Measurements from ENCODE around the gene SLC7A1.

SLC7A1 gene

DNA sequence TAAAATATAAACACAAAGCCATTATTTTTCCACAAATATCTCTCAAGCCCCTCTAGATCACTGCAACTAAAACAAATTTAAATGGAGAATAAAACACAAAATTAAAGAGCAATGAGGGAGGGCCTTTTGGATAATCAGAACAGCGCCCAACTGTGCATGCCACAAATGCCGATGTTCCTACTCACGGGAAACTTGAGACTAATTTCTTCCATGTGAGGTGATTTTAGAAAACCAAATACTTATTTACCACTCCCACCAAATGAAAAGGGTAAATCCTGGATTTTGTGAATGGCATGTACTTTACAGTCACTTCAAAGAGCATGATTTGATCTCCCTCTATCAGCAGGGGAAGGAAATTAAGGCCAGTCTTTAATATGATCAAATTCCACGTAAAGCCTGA lies 74.8 kb downstream of the SLC7A1 start:
- TF ChIP-seq NFRKB (IDR thresholded peaks at IDR 0.05) (no peak), FOXM1 (IDR thresholded peaks at IDR 0.05; ENCODE audit: borderline replicate concordance) (no peak), TARDBP (IDR thresholded peaks at IDR 0.05) (no peak), HDGF (IDR thresholded peaks at IDR 0.05; ENCODE audit: borderline replicate concordance) (no peak), SUZ12 (IDR thresholded peaks at IDR 0.05) (no peak), CTBP1 (IDR thresholded peaks at IDR 0.05; ENCODE audit: borderline replicate concordance) (no peak), ZNF384 (IDR thresholded peaks at IDR 0.05) (no peak)
- TF ChIP-seq, protein P1, sequence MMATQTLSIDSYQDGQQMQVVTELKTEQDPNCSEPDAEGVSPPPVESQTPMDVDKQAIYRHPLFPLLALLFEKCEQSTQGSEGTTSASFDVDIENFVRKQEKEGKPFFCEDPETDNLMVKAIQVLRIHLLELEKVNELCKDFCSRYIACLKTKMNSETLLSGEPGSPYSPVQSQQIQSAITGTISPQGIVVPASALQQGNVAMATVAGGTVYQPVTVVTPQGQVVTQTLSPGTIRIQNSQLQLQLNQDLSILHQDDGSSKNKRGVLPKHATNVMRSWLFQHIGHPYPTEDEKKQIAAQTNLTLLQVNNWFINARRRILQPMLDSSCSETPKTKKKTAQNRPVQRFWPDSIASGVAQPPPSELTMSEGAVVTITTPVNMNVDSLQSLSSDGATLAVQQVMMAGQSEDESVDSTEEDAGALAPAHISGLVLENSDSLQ (IDR thresholded peaks at IDR 0.05) = no peak
- no peak for DNase-seq (ENCODE audit: extremely low spot score)
- CTCF ChIA-PET = no interaction called here
- POLR2A ChIA-PET = no interaction called here

DNA sequence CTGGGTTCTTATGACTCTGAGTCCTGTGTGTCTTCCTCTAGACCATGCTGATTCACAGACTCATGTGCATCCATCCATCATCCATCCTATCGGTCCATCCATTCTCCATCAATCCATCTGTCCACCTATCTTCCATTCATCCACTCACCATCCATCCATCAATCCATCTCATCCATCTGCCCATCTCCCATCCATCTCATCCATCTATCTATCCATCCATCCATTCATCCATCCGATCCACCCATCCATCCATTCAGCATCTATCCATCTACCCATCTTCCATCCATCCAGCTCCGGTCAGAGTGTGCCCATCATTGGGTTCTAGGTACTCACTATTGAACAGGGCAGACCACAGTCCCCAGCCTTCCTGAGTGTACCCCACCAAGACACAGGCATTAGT lies 75.6 kb downstream of the SLC7A1 start:
- no peak for DNase-seq (ENCODE audit: extremely low spot score)
- POLR2A ChIA-PET = no interaction called here
- no peak for TF ChIP-seq BHLHE40 (IDR thresholded peaks at IDR 0.05; ENCODE audit: borderline replicate concordance)
- TF ChIP-seq ZNF384 (IDR thresholded peaks at IDR 0.05) = no peak
- TF ChIP-seq, protein P1 (IDR thresholded peaks at IDR 0.05) = no peak
- no peak for TF ChIP-seq HDGF (IDR thresholded peaks at IDR 0.05; ENCODE audit: borderline replicate concordance)
- no peak for TF ChIP-seq NFRKB (IDR thresholded peaks at IDR 0.05)
- TF ChIP-seq CTBP1 (IDR thresholded peaks at IDR 0.05; ENCODE audit: borderline replicate concordance) = no peak
- no peak for TF ChIP-seq FOXM1 (IDR thresholded peaks at IDR 0.05; ENCODE audit: borderline replicate concordance)
- no peak for TF ChIP-seq LEF1 (IDR thresholded peaks at IDR 0.05; ENCODE audit: borderline replicate concordance)
- TF ChIP-seq TARDBP (IDR thresholded peaks at IDR 0.05) = no peak
- TF ChIP-seq FOXK2 (IDR thresholded peaks at IDR 0.05) = no peak
- TF ChIP-seq SUZ12 (IDR thresholded peaks at IDR 0.05) = no peak
- TF ChIP-seq ELF4 (IDR thresholded peaks at IDR 0.05) = no peak
- TF ChIP-seq SP1 (IDR thresholded peaks at IDR 0.05) = no peak
- no peak for TF ChIP-seq L3MBTL2 (conservative IDR thresholded peaks at IDR 0.05)
- TF ChIP-seq ARNT (IDR thresholded peaks at IDR 0.05) = no peak
- CTCF ChIA-PET = no interaction called here

DNA sequence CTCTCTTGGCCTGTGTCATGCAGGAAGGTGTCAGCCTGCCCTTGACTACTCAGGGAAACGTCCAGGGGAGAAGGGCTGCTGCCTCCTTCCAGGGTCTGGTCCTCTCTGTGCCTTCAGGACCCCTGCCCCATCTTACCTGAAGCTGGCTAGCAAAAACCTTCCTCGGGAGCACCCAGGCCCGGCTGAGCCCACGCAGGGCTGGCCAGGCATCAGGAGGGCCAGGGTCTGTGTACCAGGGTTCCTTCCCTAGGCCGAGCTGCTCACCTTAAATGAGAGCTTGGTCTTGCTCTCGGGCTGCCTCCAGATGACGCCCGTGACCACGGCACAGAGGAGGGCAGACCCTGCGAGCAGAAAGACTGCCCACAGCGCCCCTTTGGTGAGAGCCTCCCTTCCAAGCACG lies 78.6 kb downstream of the SLC7A1 start:
- POLR2A ChIA-PET = no interaction called here
- TF ChIP-seq LEF1 (IDR thresholded peaks at IDR 0.05; ENCODE audit: borderline replicate concordance) (no peak), NFRKB (IDR thresholded peaks at IDR 0.05) (no peak), SP1 (IDR thresholded peaks at IDR 0.05) (no peak), ELF4 (IDR thresholded peaks at IDR 0.05) (no peak), L3MBTL2 (conservative IDR thresholded peaks at IDR 0.05) (no peak), SUZ12 (IDR thresholded peaks at IDR 0.05) (no peak), ZNF384 (IDR thresholded peaks at IDR 0.05) (no peak), HDGF (IDR thresholded peaks at IDR 0.05; ENCODE audit: borderline replicate concordance) (no peak), CTBP1 (IDR thresholded peaks at IDR 0.05; ENCODE audit: borderline replicate concordance) (no peak), FOXA1 (IDR thresholded peaks at IDR 0.05) (no peak), ARNT (IDR thresholded peaks at IDR 0.05) (no peak)
- no peak for DNase-seq (ENCODE audit: extremely low spot score)
- CTCF ChIA-PET = no interaction called here

DNA sequence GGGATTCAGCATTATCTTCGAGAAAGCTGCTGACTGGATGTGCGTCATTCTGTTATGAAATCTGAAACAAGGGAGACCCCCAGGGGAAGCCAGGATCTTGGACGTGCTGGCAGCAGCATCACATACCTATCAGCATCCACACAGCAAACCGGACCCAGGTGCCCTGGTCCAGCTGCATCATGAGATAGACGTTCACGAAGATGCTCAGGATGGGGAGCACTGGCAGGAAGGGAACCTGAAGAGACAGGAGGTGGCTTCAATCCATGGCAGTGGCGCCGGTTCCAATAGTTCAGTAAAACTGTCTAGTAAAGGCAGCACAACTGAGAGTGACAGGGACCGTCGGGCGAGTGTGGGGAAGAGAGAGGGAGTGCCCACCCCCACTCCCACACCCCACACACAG lies 79.5 kb downstream of the SLC7A1 start:
- ChIA-PET CTCF (no interaction called here), POLR2A (no interaction called here)
- no peak for DNase-seq (ENCODE audit: extremely low spot score)
- no peak for TF ChIP-seq TARDBP (IDR thresholded peaks at IDR 0.05)
- TF ChIP-seq ELF4 (IDR thresholded peaks at IDR 0.05) = no peak
- TF ChIP-seq NFRKB (IDR thresholded peaks at IDR 0.05) = no peak
- no peak for TF ChIP-seq BHLHE40 (IDR thresholded peaks at IDR 0.05; ENCODE audit: borderline replicate concordance)
- TF ChIP-seq FOXA1 (IDR thresholded peaks at IDR 0.05) = no peak
- no peak for TF ChIP-seq CTBP1 (IDR thresholded peaks at IDR 0.05; ENCODE audit: borderline replicate concordance)
- TF ChIP-seq LEF1 (IDR thresholded peaks at IDR 0.05; ENCODE audit: borderline replicate concordance) = no peak
- no peak for TF ChIP-seq ZNF384 (IDR thresholded peaks at IDR 0.05)
- TF ChIP-seq FOXM1 (IDR thresholded peaks at IDR 0.05; ENCODE audit: borderline replicate concordance) = no peak

DNA sequence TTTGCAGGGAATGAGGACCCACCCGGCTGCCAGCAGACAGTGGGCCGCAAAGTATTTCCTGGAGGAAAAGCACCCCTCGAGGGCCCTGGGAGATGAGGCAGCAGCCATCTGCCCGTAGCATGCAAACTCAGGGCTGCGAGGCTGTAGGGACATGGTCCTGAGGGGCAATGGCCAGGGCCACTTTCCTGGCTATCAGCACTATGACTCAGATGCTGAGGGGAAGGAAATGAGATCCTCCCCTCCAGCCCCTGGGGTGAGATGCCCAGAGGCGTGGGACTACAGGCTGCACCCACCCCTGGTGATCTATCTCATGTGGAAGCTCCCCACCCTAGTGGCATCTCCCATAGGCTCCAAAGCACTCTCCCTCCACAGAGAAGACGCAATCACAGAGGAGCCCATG lies 80.1 kb downstream of the SLC7A1 start:
- TF ChIP-seq SP1 (IDR thresholded peaks at IDR 0.05) (no peak), ELF4 (IDR thresholded peaks at IDR 0.05) (no peak), HDGF (IDR thresholded peaks at IDR 0.05; ENCODE audit: borderline replicate concordance) (no peak), FOXK2 (IDR thresholded peaks at IDR 0.05) (no peak), ZNF384 (IDR thresholded peaks at IDR 0.05) (no peak), SUZ12 (IDR thresholded peaks at IDR 0.05) (no peak), FOXM1 (IDR thresholded peaks at IDR 0.05; ENCODE audit: borderline replicate concordance) (no peak), L3MBTL2 (conservative IDR thresholded peaks at IDR 0.05) (no peak), CTBP1 (IDR thresholded peaks at IDR 0.05; ENCODE audit: borderline replicate concordance) (no peak), ARNT (IDR thresholded peaks at IDR 0.05) (no peak), NFRKB (IDR thresholded peaks at IDR 0.05) (no peak)
- TF ChIP-seq, protein P1 (IDR thresholded peaks at IDR 0.05) = no peak
- POLR2A ChIA-PET = no interaction called here
- CTCF ChIA-PET = no interaction called here
- no peak for DNase-seq (ENCODE audit: extremely low spot score)

DNA sequence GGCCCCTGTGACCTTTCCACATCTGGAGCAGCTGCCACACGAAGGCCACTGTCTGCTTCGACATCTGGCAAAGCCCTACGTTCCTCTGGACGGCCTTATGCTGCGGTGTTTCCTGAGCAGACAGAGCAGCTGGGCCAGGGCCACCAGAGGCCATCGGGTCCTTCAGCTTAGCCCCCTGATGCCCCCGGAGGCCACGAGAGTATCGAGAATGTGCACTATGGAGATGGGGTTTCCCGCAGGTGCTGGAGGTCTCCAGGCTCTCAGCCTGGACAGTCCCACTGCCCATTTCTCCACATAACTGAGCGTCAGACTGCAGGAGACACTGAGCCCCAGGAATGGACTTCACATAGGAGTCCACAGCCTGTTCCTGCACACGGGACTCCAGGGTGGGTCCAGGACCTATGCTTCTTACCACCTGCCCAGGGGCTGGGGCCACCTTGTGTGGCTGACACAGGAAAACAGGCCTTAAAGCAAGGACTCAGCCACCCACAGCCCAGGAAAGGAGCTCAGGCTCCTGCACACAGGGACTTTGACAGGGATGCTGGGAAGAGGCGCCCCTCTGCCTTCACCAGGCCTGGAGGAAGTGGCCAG lies 80.7 kb downstream of the SLC7A1 start:
- no peak for DNase-seq (ENCODE audit: extremely low spot score)
- CTCF ChIA-PET = no interaction called here
- POLR2A ChIA-PET = no interaction called here

More for the DNA sequence above, 80.7 kb downstream of the SLC7A1 start:
- TF ChIP-seq, protein P1 (IDR thresholded peaks at IDR 0.05) = no peak
- TF ChIP-seq ZNF384 (IDR thresholded peaks at IDR 0.05) (no peak), FOXM1 (IDR thresholded peaks at IDR 0.05; ENCODE audit: borderline replicate concordance) (no peak)
